ENCODE results near the gene XPC. TPM values are rescaled to one million over a fixed set of nuclear protein-coding genes. Genes with fewer than 3 reads are reported as not detected.

Gene XPC
- total RNA-seq, 1 donor from 2014 or later, result 31.8 TPM

DNA sequence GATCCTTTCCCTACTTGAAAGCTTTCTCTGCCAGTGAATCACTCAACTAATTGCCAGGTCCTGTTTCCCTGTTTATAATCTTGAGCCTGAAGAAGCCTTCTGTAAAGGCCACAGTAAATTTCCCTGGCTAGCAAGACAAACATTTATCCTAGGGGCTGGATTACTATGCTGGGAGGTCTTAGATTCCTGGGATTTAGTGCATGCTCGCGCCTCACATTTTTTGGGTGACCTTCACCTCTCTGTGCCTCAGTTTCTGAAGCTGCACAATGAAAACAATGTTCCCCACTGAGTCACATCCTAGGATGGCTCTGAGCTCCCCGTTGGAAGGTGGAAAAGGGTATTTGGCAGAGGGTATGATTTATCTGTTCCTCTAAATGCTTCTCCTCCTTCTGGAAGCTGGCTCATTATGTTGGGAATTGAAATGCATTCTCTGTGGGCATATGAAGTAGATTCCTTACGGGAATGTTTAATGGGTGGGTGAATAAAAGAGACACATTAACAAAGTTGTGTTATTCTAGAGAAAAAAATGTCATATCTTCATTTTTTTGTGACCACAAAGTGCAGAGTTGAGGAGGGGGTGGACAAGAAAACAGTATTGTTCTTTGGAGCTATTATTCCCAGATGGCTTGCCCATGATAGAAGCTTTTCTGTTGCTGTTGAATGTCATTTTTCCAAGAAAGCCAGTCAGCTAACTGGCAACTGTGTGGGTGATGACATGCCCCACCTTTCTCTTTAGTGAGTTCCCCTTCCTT lies 32.6 kb upstream of the XPC start:
- Histone ChIP-seq H3K36me3 (no peaks in the 10 kb centered on the region), H3K27ac (no peak overlapping the region), H3K9me3 (no peaks in the 10 kb centered on the region), H3K27me3 (ENCODE audit: low read depth) (no peaks in the 10 kb centered on the region), H3K4me1 (no peaks in the 10 kb centered on the region), H3K4me3 (no peak overlapping the region)
- no peak for ATAC-seq
- intact Hi-C loops (cut with DNase I), result no loop called here
- TF ChIP-seq, protein P1, sequence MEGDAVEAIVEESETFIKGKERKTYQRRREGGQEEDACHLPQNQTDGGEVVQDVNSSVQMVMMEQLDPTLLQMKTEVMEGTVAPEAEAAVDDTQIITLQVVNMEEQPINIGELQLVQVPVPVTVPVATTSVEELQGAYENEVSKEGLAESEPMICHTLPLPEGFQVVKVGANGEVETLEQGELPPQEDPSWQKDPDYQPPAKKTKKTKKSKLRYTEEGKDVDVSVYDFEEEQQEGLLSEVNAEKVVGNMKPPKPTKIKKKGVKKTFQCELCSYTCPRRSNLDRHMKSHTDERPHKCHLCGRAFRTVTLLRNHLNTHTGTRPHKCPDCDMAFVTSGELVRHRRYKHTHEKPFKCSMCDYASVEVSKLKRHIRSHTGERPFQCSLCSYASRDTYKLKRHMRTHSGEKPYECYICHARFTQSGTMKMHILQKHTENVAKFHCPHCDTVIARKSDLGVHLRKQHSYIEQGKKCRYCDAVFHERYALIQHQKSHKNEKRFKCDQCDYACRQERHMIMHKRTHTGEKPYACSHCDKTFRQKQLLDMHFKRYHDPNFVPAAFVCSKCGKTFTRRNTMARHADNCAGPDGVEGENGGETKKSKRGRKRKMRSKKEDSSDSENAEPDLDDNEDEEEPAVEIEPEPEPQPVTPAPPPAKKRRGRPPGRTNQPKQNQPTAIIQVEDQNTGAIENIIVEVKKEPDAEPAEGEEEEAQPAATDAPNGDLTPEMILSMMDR (IDR thresholded peaks at IDR 0.05), result no peak
- no peak for DNase-seq

DNA sequence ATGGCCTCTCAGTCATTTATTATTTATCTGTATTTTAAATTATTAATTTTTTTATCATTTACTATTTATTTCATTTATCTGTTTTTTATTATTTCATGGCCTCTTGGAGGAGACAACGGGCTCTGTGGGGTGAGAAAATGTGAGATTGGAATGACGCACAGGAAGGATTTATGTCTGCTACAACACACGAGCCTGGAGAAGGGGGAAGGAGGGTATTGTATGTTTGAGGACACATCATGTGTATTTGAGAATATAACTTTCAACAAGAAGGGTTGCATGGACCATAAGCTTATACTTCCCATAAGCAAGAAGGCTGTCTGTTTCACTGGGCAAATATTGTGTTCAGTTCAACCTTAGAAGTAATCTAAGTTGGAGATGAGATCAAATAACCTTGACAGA lies 31.9 kb upstream of the XPC start:
- no peak overlapping the region for H3K4me3 ChIP-seq
- DNase-seq (no peak), ATAC-seq (no peak)
- no peaks in the 10 kb centered on the region for H3K4me1 ChIP-seq
- TF ChIP-seq, protein P1 (IDR thresholded peaks at IDR 0.05), result no peak
- no peaks in the 10 kb centered on the region for H3K9me3 ChIP-seq
- no peaks in the 10 kb centered on the region for H3K36me3 ChIP-seq
- H3K27me3 ChIP-seq (ENCODE audit: low read depth), result no peaks in the 10 kb centered on the region
- no peak overlapping the region for H3K27ac ChIP-seq
- intact Hi-C loops (cut with DNase I), result no loop called here

DNA sequence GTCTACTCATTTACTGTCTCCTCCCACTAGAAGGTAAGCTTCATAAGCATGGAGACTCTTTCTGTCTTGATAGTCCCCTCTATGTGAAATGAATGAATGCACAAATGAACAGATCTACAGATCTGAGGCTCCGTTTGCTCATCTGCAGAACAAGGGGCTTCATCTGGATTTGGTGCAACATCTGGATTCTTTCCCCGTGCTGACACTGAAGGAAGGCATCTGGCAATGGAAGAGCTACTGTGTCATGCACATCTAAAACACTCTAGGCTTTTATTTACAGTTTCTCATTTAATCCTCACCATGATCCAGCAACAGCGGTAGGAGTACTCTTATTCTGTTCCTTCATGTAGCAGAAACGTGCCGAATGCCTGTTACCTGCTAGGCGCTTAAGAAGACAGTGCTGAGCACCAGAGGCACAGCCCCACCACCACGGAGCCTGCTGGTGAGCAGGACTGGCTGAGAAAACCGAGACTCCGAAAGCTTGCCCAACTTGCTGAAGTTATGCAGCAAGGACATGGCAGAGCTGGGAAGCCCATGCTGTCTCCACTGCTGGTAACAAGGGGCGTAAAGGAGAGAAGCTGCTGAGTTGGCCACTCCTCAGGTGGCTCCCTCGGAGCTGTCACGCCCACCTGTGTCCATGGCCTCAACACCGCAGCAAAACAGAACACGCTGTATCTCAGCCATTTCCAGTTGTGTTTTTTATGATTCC lies 31.3 kb upstream of the XPC start:
- Histone ChIP-seq H3K27me3 (ENCODE audit: low read depth) (no peaks in the 10 kb centered on the region), H3K9me3 (no peaks in the 10 kb centered on the region), H3K27ac (no peak overlapping the region), H3K4me1 (peaks cover 4% of the 10 kb centered on the region), H3K4me3 (no peak overlapping the region), H3K36me3 (no peaks in the 10 kb centered on the region)
- intact Hi-C loops (cut with DNase I), result no loop called here
- DNase-seq, result no peak
- no peak for ATAC-seq
- TF ChIP-seq, protein P1 (IDR thresholded peaks at IDR 0.05), result no peak

DNA sequence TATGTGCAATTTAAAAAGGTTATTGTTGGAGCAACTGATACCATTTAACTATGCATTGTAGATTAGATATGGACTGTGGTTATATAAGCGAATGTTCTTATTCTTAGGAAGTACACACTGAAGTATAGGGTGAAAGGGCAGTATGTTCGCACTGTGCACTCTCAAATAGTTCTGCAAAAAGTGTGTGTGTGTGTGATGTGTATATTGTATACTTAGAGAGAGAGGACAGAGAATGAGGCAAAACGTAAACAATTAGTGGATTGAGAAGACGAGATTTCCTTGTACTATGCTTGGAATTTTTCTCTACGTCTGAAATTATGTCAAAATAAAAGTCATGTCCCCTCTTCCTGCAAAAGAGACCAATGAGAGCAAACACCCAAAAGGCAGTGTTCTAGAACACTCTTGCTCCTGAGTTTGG lies 30.6 kb upstream of the XPC start:
- TF ChIP-seq, protein P1 (IDR thresholded peaks at IDR 0.05), result no peak
- DNase-seq (no peak), ATAC-seq (no peak)
- intact Hi-C loops (cut with DNase I), result no loop called here
- Histone ChIP-seq H3K27me3 (ENCODE audit: low read depth) (no peaks in the 10 kb centered on the region), H3K4me3 (no peak overlapping the region), H3K4me1 (peaks cover 10% of the 10 kb centered on the region), H3K27ac (no peak overlapping the region), H3K36me3 (no peaks in the 10 kb centered on the region), H3K9me3 (no peaks in the 10 kb centered on the region)

DNA sequence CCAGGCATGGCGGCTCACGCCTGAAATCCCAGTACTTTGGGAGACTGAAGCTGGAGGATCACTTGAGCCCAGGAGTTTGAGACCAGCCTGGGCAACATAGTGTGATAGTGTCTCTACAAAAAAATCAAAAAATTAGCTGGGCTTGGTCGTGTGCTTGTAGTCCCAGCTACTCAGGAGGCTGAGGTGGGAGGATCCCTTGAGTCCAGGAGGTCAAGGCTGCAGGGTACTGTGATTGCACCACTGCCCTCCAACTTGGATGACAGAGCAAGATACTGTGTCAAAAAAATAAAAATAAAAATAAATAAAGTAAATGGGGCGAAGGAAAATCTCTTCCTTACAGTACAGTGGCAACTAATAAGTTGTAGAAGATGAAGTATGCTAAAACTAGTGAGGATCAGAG lies 29.8 kb upstream of the XPC start:
- Histone ChIP-seq H3K9me3 (no peaks in the 10 kb centered on the region), H3K4me3 (no peak overlapping the region), H3K4me1 (peaks cover 18% of the 10 kb centered on the region), H3K27me3 (ENCODE audit: low read depth) (no peaks in the 10 kb centered on the region), H3K36me3 (no peaks in the 10 kb centered on the region), H3K27ac (no peak overlapping the region)
- TF ChIP-seq, protein P1 (IDR thresholded peaks at IDR 0.05), result no peak
- DNase-seq (no peak), ATAC-seq (no peak)
- intact Hi-C loops (cut with DNase I), result no loop called here
